Esophagus squamous epithelium (tissue), 4 donors: ENCODE results near the gene RANBP1.

Experiments
- POLR2A ChIP-seq, 4 donors: fragments of 450-650 bp; IDR thresholded peaks; one replicate each; pipeline ENCODE4 v1.6.1; 2017; ENCODE audit warnings: antibody characterized with exemption in 4 of 4, mild to moderate bottlenecking in 4 of 4, moderate library complexity in 3 of 4
- TF ChIP-seq, protein P1 (sequence below), 6 experiments: fragments of 450-650 bp in 4 of 6; fragments of 200-600 bp in 2 of 6; sonication (generic) in 2 of 6; IDR thresholded peaks; one replicate each; pipeline ENCODE4 v1.5.1; 2016 to 2019; ENCODE audit warnings: antibody characterized with exemption in 6 of 6, mild to moderate bottlenecking in 4 of 6, moderate library complexity in 4 of 6

DNA sequence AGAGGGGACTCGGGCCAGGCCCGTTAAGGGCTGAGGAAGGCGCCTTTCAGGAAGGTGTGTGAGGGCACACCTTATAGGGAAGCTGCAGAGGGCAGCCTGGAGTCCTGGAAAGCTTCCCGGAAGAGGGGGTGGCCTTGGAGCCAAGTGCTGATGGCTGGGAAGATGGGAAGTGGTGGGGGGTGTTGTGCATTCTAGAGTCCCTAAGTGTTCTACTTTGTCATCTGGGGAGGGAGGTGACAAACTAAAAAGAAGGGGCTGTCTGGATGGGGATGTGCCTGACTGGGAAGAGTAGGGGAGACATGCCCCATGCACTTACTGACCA, 22.5 kb downstream of the RANBP1 start:
- TF ChIP-seq, protein P1, sequence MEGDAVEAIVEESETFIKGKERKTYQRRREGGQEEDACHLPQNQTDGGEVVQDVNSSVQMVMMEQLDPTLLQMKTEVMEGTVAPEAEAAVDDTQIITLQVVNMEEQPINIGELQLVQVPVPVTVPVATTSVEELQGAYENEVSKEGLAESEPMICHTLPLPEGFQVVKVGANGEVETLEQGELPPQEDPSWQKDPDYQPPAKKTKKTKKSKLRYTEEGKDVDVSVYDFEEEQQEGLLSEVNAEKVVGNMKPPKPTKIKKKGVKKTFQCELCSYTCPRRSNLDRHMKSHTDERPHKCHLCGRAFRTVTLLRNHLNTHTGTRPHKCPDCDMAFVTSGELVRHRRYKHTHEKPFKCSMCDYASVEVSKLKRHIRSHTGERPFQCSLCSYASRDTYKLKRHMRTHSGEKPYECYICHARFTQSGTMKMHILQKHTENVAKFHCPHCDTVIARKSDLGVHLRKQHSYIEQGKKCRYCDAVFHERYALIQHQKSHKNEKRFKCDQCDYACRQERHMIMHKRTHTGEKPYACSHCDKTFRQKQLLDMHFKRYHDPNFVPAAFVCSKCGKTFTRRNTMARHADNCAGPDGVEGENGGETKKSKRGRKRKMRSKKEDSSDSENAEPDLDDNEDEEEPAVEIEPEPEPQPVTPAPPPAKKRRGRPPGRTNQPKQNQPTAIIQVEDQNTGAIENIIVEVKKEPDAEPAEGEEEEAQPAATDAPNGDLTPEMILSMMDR (IDR thresholded peaks at IDR 0.05), result no peak
- no peak for TF ChIP-seq POLR2A (IDR thresholded peaks at IDR 0.05)
